Measurements from ENCODE around the gene CNTNAP2. TPM values are rescaled to one million over a fixed set of nuclear protein-coding genes. Genes with fewer than 3 reads are reported as not detected.

Gene CNTNAP2
- total RNA-seq, 2 donors from 2014 or later = 171 to 228 TPM

- Histone ChIP-seq H3K27ac (ENCODE audit: low read depth, low read length) (no peak overlapping the region), H3K9me3 (ENCODE audit: control insufficient read depth, low read length) (no peaks in the 10 kb centered on the region), H3K4me3 (ENCODE audit: low read length) (no peak overlapping the region), H3K4me1 (ENCODE audit: control insufficient read depth, insufficient read depth, low read length) (no peaks in the 10 kb centered on the region), H3K36me3 (ENCODE audit: control insufficient read depth, insufficient read depth, low read length) (no peaks in the 10 kb centered on the region), H3K9ac (ENCODE audit: extremely low read depth, low read length, poor library complexity, severe bottlenecking) (no peak overlapping the region), H3K27me3 (ENCODE audit: control insufficient read depth, insufficient read depth, low read length, poor library complexity, severe bottlenecking) (no peaks in the 10 kb centered on the region)
- no peaks in the 10 kb centered on the region for H3K4me1 Mint-ChIP-seq
- no peaks in the 10 kb centered on the region for H3K27me3 Mint-ChIP-seq (ENCODE audit: insufficient read depth)
- no peak for DNase-seq
- H3K27ac Mint-ChIP-seq = no peak overlapping the region
- no peak overlapping the region for H3K4me3 Mint-ChIP-seq
- 94% methylated on average over 2 of the region's 2 CpGs; no CpG with 5 or more reads in 1 of the 2 experiments for WGBS, 2 experiments (ENCODE audit: insufficient coverage in 1 of 2, insufficient read length in 1 of 2)
- no peaks in the 10 kb centered on the region for H3K9me3 Mint-ChIP-seq
- H3K36me3 Mint-ChIP-seq (ENCODE audit: low read depth) = no peaks in the 10 kb centered on the region
- no peak for TF ChIP-seq CTCF (conservative IDR thresholded peaks at IDR 0.05)
Measured at GRCh38 chr7:146528581-146528980, 412.0 kb downstream of the CNTNAP2 start.

GRCh38 chr7:146539836-146540235 is 423.2 kb downstream of the CNTNAP2 start:
- H3K9ac ChIP-seq (ENCODE audit: extremely low read depth, low read length, poor library complexity, severe bottlenecking) = no peak overlapping the region
- H3K9me3 ChIP-seq (ENCODE audit: control insufficient read depth, low read length) = peaks cover 6% of the 10 kb centered on the region
- H3K27me3 ChIP-seq (ENCODE audit: control insufficient read depth, insufficient read depth, low read length, poor library complexity, severe bottlenecking) = no peaks in the 10 kb centered on the region
- no peak overlapping the region for H3K4me3 Mint-ChIP-seq
- no peaks in the 10 kb centered on the region for H3K36me3 Mint-ChIP-seq (ENCODE audit: low read depth)
- H3K27ac ChIP-seq (ENCODE audit: low read depth, low read length) = no peak overlapping the region
- peaks cover 5% of the 10 kb centered on the region for H3K4me1 Mint-ChIP-seq
- H3K27me3 Mint-ChIP-seq (ENCODE audit: insufficient read depth) = no peaks in the 10 kb centered on the region
- no peaks in the 10 kb centered on the region for H3K4me1 ChIP-seq (ENCODE audit: control insufficient read depth, insufficient read depth, low read length)
- H3K36me3 ChIP-seq (ENCODE audit: control insufficient read depth, insufficient read depth, low read length) = no peaks in the 10 kb centered on the region
- no peak for TF ChIP-seq CTCF (conservative IDR thresholded peaks at IDR 0.05)
- no peak for DNase-seq
- 80% methylated on average over 1 of the region's 1 CpG; no CpG with 5 or more reads in 1 of the 2 experiments for WGBS, 2 experiments (ENCODE audit: insufficient coverage in 1 of 2, insufficient read length in 1 of 2)
- no peak overlapping the region for H3K4me3 ChIP-seq (ENCODE audit: low read length)
- no peaks in the 10 kb centered on the region for H3K9me3 Mint-ChIP-seq
- H3K27ac Mint-ChIP-seq = no peak overlapping the region

GRCh38 chr7:146542101-146542500 is 425.5 kb downstream of the CNTNAP2 start:
- Histone ChIP-seq H3K27me3 (ENCODE audit: control insufficient read depth, insufficient read depth, low read length, poor library complexity, severe bottlenecking) (no peaks in the 10 kb centered on the region), H3K36me3 (ENCODE audit: control insufficient read depth, insufficient read depth, low read length) (no peaks in the 10 kb centered on the region), H3K27ac (ENCODE audit: low read depth, low read length) (no peak overlapping the region), H3K4me3 (ENCODE audit: low read length) (no peak overlapping the region), H3K9me3 (ENCODE audit: control insufficient read depth, low read length) (peaks cover 6% of the 10 kb centered on the region), H3K9ac (ENCODE audit: extremely low read depth, low read length, poor library complexity, severe bottlenecking) (no peak overlapping the region), H3K4me1 (ENCODE audit: control insufficient read depth, insufficient read depth, low read length) (no peaks in the 10 kb centered on the region)
- H3K27ac Mint-ChIP-seq = no peak overlapping the region
- no peaks in the 10 kb centered on the region for H3K36me3 Mint-ChIP-seq (ENCODE audit: low read depth)
- no peaks in the 10 kb centered on the region for H3K27me3 Mint-ChIP-seq (ENCODE audit: insufficient read depth)
- no peaks in the 10 kb centered on the region for H3K9me3 Mint-ChIP-seq
- H3K4me3 Mint-ChIP-seq = no peak overlapping the region
- no peak for TF ChIP-seq CTCF (conservative IDR thresholded peaks at IDR 0.05)
- H3K4me1 Mint-ChIP-seq = peaks cover 5% of the 10 kb centered on the region
- 100% methylated on average over 2 of the region's 2 CpGs; no CpG with 5 or more reads in 1 of the 2 experiments for WGBS, 2 experiments (ENCODE audit: insufficient coverage in 1 of 2, insufficient read length in 1 of 2)
- DNase-seq = no peak
